ENCODE data around the gene WDR59.

The WDR59 gene

GRCh38 chr16:74944466-74944865, 40.5 kb downstream of the WDR59 start:
- no peaks in the 10 kb centered on the region for H3K9me3 ChIP-seq
- no peak overlapping the region for H3K4me3 ChIP-seq (ENCODE audit: low read depth, low read length)
- H3K36me3 ChIP-seq = peaks cover 10% of the 10 kb centered on the region
- no peaks in the 10 kb centered on the region for H3K4me1 ChIP-seq
- no peaks in the 10 kb centered on the region for H3K27me3 ChIP-seq
- TF ChIP-seq, protein P1, sequence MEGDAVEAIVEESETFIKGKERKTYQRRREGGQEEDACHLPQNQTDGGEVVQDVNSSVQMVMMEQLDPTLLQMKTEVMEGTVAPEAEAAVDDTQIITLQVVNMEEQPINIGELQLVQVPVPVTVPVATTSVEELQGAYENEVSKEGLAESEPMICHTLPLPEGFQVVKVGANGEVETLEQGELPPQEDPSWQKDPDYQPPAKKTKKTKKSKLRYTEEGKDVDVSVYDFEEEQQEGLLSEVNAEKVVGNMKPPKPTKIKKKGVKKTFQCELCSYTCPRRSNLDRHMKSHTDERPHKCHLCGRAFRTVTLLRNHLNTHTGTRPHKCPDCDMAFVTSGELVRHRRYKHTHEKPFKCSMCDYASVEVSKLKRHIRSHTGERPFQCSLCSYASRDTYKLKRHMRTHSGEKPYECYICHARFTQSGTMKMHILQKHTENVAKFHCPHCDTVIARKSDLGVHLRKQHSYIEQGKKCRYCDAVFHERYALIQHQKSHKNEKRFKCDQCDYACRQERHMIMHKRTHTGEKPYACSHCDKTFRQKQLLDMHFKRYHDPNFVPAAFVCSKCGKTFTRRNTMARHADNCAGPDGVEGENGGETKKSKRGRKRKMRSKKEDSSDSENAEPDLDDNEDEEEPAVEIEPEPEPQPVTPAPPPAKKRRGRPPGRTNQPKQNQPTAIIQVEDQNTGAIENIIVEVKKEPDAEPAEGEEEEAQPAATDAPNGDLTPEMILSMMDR (IDR thresholded peaks at IDR 0.05; ENCODE audit: low read depth, low read length) = no peak
- DNase-seq = no peak

GRCh38 chr16:74942977-74943918, 41.7 kb downstream of the WDR59 start:
- peaks cover 12% of the 10 kb centered on the region for H3K36me3 ChIP-seq
- TF ChIP-seq, protein P1 (IDR thresholded peaks at IDR 0.05; ENCODE audit: low read depth, low read length) = no peak

DNA sequence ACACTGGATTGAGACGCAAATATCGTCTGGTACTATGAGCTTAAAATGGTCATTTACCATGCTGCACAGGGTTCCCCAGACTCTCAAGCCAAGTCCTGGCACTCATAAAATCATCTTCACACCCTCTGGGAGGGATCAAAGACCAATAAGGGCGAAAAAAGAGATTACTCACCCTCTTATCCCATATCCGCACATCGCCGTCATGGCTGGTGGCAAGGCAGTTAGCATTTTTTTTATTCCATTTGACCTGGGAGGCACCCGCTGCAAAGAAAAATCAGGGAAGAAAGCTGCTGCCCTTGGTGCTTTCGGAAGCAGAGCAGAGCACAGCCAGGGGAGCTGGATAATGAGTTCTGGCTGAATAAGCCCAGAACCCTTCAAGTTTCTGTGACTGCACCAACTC, 42.4 kb downstream of the WDR59 start:
- Histone ChIP-seq H3K27me3 (no peaks in the 10 kb centered on the region), H3K9me3 (no peaks in the 10 kb centered on the region), H3K4me1 (no peaks in the 10 kb centered on the region), H3K36me3 (peaks cover 16% of the 10 kb centered on the region), H3K4me3 (ENCODE audit: low read depth, low read length) (no peak overlapping the region)
- DNase-seq = no peak
- TF ChIP-seq, protein P1 (IDR thresholded peaks at IDR 0.05; ENCODE audit: low read depth, low read length) = no peak

More at GRCh38 chr16:74942977-74943918, 41.7 kb downstream of the WDR59 start:
- Histone ChIP-seq H3K4me3 (ENCODE audit: low read depth, low read length) (no peak overlapping the region), H3K4me1 (no peaks in the 10 kb centered on the region), H3K9me3 (no peaks in the 10 kb centered on the region), H3K27me3 (no peaks in the 10 kb centered on the region)
- DNase-seq = no peak

DNA sequence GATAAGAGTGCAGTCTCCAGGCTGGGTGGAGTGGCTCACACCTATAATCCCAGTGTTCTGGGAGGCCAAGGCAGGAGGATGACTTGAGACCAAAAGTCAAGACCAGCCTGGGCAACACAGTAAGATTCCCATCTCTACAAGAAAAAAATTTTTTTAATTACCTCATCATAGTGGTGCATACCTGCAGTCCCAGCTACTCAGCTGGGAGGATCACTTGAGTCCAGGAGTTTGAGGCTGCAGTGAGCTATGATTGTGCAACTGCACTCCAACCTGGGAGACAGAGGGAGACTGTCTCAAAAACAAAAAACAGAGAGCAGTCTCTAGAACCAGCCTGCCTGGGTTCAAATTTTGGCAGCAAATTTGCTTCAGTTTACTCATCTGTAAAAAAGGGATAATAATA, 45.2 kb downstream of the WDR59 start:
- TF ChIP-seq, protein P1 (IDR thresholded peaks at IDR 0.05; ENCODE audit: low read depth, low read length) = no peak
- no peaks in the 10 kb centered on the region for H3K9me3 ChIP-seq
- H3K36me3 ChIP-seq = peaks cover 23% of the 10 kb centered on the region
- no peaks in the 10 kb centered on the region for H3K4me1 ChIP-seq
- no peak for DNase-seq
- H3K27me3 ChIP-seq = no peaks in the 10 kb centered on the region
- no peak overlapping the region for H3K4me3 ChIP-seq (ENCODE audit: low read depth, low read length)

DNA sequence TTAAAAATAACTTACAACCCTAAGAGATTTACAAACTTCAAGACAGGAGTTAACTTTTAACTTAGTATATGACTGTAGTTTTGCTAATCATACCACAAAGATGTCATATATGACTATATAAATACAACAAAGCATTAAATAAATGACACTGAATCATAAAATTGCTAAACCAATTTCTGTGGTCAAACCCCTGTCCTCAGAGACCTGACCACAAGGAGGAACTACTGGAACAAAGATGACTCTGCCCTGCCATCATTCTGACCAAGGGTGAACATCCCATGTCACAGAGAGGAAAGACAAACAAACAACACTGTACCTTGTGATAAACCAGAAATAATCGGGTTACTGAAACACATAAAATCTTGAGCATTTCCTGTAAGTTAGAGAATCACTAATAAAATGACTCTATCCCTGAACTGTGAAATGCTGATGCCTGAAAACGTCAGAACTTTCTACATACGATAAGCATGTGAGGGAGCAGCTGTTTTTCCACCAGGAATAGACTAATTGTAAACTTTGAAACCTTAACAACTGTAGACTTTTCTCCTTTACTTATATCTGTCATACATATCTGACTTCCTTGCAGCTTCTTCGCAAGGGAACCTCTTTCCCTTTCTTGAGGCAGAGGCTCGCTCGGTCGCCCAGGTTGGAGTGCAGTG, 47.9 kb downstream of the WDR59 start:
- Histone ChIP-seq H3K4me1 (no peaks in the 10 kb centered on the region), H3K27me3 (no peaks in the 10 kb centered on the region), H3K36me3 (peaks cover 20% of the 10 kb centered on the region), H3K9me3 (no peaks in the 10 kb centered on the region), H3K4me3 (ENCODE audit: low read depth, low read length) (no peak overlapping the region)
- TF ChIP-seq, protein P1 (IDR thresholded peaks at IDR 0.05; ENCODE audit: low read depth, low read length) = no peak
- DNase-seq = no peak

- H3K4me1 ChIP-seq = no peaks in the 10 kb centered on the region
- no peaks in the 10 kb centered on the region for H3K27me3 ChIP-seq
- no peaks in the 10 kb centered on the region for H3K9me3 ChIP-seq
- no peak for DNase-seq
- H3K36me3 ChIP-seq = 0 out of 2 replicates have a peak, but pooled peaks cover 5% of the 10 kb centered on the region
- H3K4me3 ChIP-seq (ENCODE audit: low read depth, low read length) = no peak overlapping the region
- TF ChIP-seq, protein P1 (IDR thresholded peaks at IDR 0.05; ENCODE audit: low read depth, low read length) = no peak
Observed at GRCh38 chr16:74931445-74931844, 53.5 kb downstream of the WDR59 start.
